Thyroid gland (tissue), 4 donors: ENCODE measurements around the gene CARD14. TPM values are rescaled to one million over a fixed set of nuclear protein-coding genes. Genes with fewer than 3 reads are reported as not detected.

Source experiments
- DNase-seq, 2 donors: peaks; one replicate each; pipeline ENCODE4 v3.0.0-alpha.2; 2019
- H3K27ac ChIP-seq, 3 donors: fragments of 200-600 bp; sonication (generic); 1 replicate in 2 of 3; 2 replicates in 1 of 3; pipeline ENCODE4 v1.5.1; 2016 to 2019; ENCODE audit warnings: mild to moderate bottlenecking in 1 of 3, moderate library complexity in 1 of 3
- H3K27me3 ChIP-seq: fragments of 200-600 bp; sonication (generic); one replicate; pipeline ENCODE4 v1.5.1; 2019
- H3K36me3 ChIP-seq, 2 donors: fragments of 200-600 bp; sonication (generic); one replicate each; pipeline ENCODE4 v1.5.1; 2016 to 2019
- H3K4me1 ChIP-seq, 2 donors: fragments of 200-600 bp; sonication (generic); one replicate each; pipeline ENCODE4 v1.5.1; 2017 to 2019
- H3K4me3 ChIP-seq, 3 donors: fragments of 200-600 bp; sonication (generic); replicated peaks in 1 of 3; 1 replicate in 2 of 3; 2 replicates in 1 of 3; pipeline ENCODE4 v1.5.1; 2016; ENCODE audit warnings: mild to moderate bottlenecking in 1 of 3
- H3K9me3 ChIP-seq: fragments of 200-600 bp; sonication (generic); one replicate; pipeline ENCODE4 v1.5.1; 2017
- CTCF ChIP-seq, 6 experiments: fragments of 200-600 bp in 3 of 6; fragments of 450-650 bp in 3 of 6; sonication (generic) in 3 of 6; IDR thresholded peaks; one replicate each; pipeline ENCODE4 v1.5.1; 2016 to 2019; ENCODE audit warnings: antibody characterized with exemption in 6 of 6, mild to moderate bottlenecking in 2 of 6, inconsistent platforms in 1 of 6, moderate library complexity in 1 of 6
- POLR2A ChIP-seq, 2 donors: fragments of 450-650 bp; IDR thresholded peaks; one replicate each; pipeline ENCODE4 v1.6.1; 2017; ENCODE audit warnings: antibody characterized with exemption in 2 of 2, mild to moderate bottlenecking in 2 of 2, moderate library complexity in 1 of 2
- WGBS, 2 donors: methylation state at CpG; one replicate each; pipeline ENCODE4 v1.1.5; 2017; 5-methylcytosine and 5-hydroxymethylcytosine counted together
- intact Hi-C: fragments of 100-400 bp; cut with DNase I; formaldehyde crosslinking; loops from one replicate; pipeline ENCODE4 v1.15.1; 2023
- total RNA-seq, 4 donors: library from RNA; depleted of rRNA; stranded (reverse); fragments of >200 nt; gene quantifications; one replicate each; pipeline ENCODE4 v1.2.3, GENCODE V29; 2016

The CARD14 gene
- total RNA-seq, 4 donors from 2014 or later = 0.34 to 3.9 TPM; not detected in 2

- Histone ChIP-seq H3K4me1 (no peaks in the 10 kb centered on the region), H3K27ac (no peak overlapping the region), H3K9me3 (no peaks in the 10 kb centered on the region), H3K36me3 (peaks cover 46% of the 10 kb centered on the region in 2 donors), H3K27me3 (no peaks in the 10 kb centered on the region), H3K4me3 (no peak overlapping the region)
- TF ChIP-seq POLR2A (IDR thresholded peaks at IDR 0.05) = no peak
- TF ChIP-seq CTCF (IDR thresholded peaks at IDR 0.05) = no peak
- no peak for DNase-seq
- 92 to 94% methylated on average over 5 of the region's 5 CpGs for WGBS, 2 donors
- intact Hi-C loops = no loop called here
Observed at GRCh38 chr17:80132906-80133625, 36.8 kb upstream of the CARD14 start.

GRCh38 chr17:80133626-80133970 lies 36.2 kb upstream of the CARD14 start:
- 92 to 96% methylated on average over 5 to 6 of the region's 6 CpGs for WGBS, 2 donors
- H3K36me3 ChIP-seq = peaks cover 51 to 52% of the 10 kb centered on the region in 2 donors

GRCh38 chr17:80137131-80137530 lies 32.7 kb upstream of the CARD14 start:
- Histone ChIP-seq H3K9me3 (no peaks in the 10 kb centered on the region), H3K27me3 (no peaks in the 10 kb centered on the region), H3K4me3 (no peak overlapping the region), H3K4me1 (no peaks in the 10 kb centered on the region), H3K36me3 (peaks cover 84 to 86% of the 10 kb centered on the region in 2 donors), H3K27ac (no peak overlapping the region)
- 93 to 94% methylated on average over 9 of the region's 9 CpGs for WGBS, 2 donors
- intact Hi-C loops = no loop called here
- DNase-seq = no peak
- TF ChIP-seq POLR2A (IDR thresholded peaks at IDR 0.05) = no peak
- no peak for TF ChIP-seq CTCF (IDR thresholded peaks at IDR 0.05)

More at GRCh38 chr17:80133626-80133970, 36.2 kb upstream of the CARD14 start:
- no peak overlapping the region for H3K27ac ChIP-seq
- intact Hi-C loops = no loop called here
- DNase-seq = no peak
- H3K27me3 ChIP-seq = no peaks in the 10 kb centered on the region
- no peaks in the 10 kb centered on the region for H3K9me3 ChIP-seq
- no peak overlapping the region for H3K4me3 ChIP-seq
- TF ChIP-seq CTCF (IDR thresholded peaks at IDR 0.05) (no peak), POLR2A (IDR thresholded peaks at IDR 0.05) (no peak)
- H3K4me1 ChIP-seq = no peaks in the 10 kb centered on the region

- H3K27ac ChIP-seq = no peak overlapping the region
- 92 to 93% methylated on average over 18 of the region's 18 CpGs for WGBS, 2 donors
- no peaks in the 10 kb centered on the region for H3K27me3 ChIP-seq
- intact Hi-C loops = no loop called here
- H3K4me1 ChIP-seq = no peaks in the 10 kb centered on the region
- H3K36me3 ChIP-seq = peaks cover 95 to 96% of the 10 kb centered on the region in 2 donors
- TF ChIP-seq CTCF (IDR thresholded peaks at IDR 0.05) (no peak), POLR2A (IDR thresholded peaks at IDR 0.05) (no peak)
- no peaks in the 10 kb centered on the region for H3K9me3 ChIP-seq
- H3K4me3 ChIP-seq = no peak overlapping the region
- no peak for DNase-seq
Observed at GRCh38 chr17:80138856-80139426, 30.9 kb upstream of the CARD14 start.

- no peak overlapping the region for H3K4me3 ChIP-seq
- H3K9me3 ChIP-seq = no peaks in the 10 kb centered on the region
- intact Hi-C loops = loop anchor here (5.0 kb wide), 1 partner anchor 34 kb away; no protein-coding TSS in a partner anchor
- TF ChIP-seq CTCF (IDR thresholded peaks at IDR 0.05) (no peak), POLR2A (IDR thresholded peaks at IDR 0.05) (no peak)
- H3K27me3 ChIP-seq = no peaks in the 10 kb centered on the region
- peaks cover 72% of the 10 kb centered on the region in 2 donors for H3K36me3 ChIP-seq
- WGBS, 2 donors = 91 to 92% methylated on average over 7 of the region's 7 CpGs
- H3K4me1 ChIP-seq = peaks cover 17 to 18% of the 10 kb centered on the region in 2 donors
- DNase-seq = no peak
- H3K27ac ChIP-seq = no peak overlapping the region
Observed at GRCh38 chr17:80141463-80142165, 28.2 kb upstream of the CARD14 start.
